HepG2 (cell line): ENCODE data around the gene JPH4. TPM values are rescaled to one million over a fixed set of nuclear protein-coding genes. Genes with fewer than 3 reads are reported as not detected.

ENCODE experiments used
- BRCA1 ChIP-seq: sonication (generic); formaldehyde crosslinking; IDR thresholded peaks from 2 replicates; pipeline ENCODE4 v1.4.0; 2020; ENCODE audit warnings: missing genetic modification reagents
- CEBPZ ChIP-seq: IDR thresholded peaks from 2 replicates; pipeline ENCODE4 v1.6.1; 2012; ENCODE audit warnings: low read length, improper control_type of control experiment
- CTCF ChIP-seq: sonication (generic); formaldehyde crosslinking; IDR thresholded peaks from 2 replicates; pipeline ENCODE4 v1.5.0; 2020; ENCODE audit warnings: mild to moderate bottlenecking, missing genetic modification reagents, moderate library complexity
- FOXM1 ChIP-seq: sonication (generic); formaldehyde crosslinking; IDR thresholded peaks from 2 replicates; pipeline ENCODE4 v1.5.0; 2020; ENCODE audit warnings: missing genetic modification reagents
- KLF16 ChIP-seq, 2 experiments: sonication (generic) in 1 of 2; formaldehyde crosslinking in 1 of 2; IDR thresholded peaks; 2 replicates each; pipeline versions ENCODE4 v1.6.1 to v1.8.0; 2016 to 2023; ENCODE audit warnings: missing genetic modification reagents in 2 of 2, missing compliant biosample characterization in 1 of 2
- PHB2 ChIP-seq: fragments of 450-650 bp; IDR thresholded peaks from 2 replicates; pipeline ENCODE4 v1.6.1; 2018; ENCODE audit not compliant: partially characterized antibody
- THAP9 ChIP-seq: sonication (generic); formaldehyde crosslinking; IDR thresholded peaks from 2 replicates; pipeline ENCODE4; 2020; ENCODE audit warnings: missing genetic modification reagents, mild to moderate bottlenecking, borderline replicate concordance
- TRIM24 ChIP-seq: sonication (generic); formaldehyde crosslinking; IDR thresholded peaks from 2 replicates; pipeline ENCODE4 v1.8.0; 2022; ENCODE audit warnings: mild to moderate bottlenecking, missing genetic modification reagents
- ZBTB14 ChIP-seq: sonication (generic); formaldehyde crosslinking; IDR thresholded peaks from 2 replicates; pipeline ENCODE4 v1.4.0; 2020; ENCODE audit warnings: missing genetic modification reagents
- ZMAT3 ChIP-seq: sonication (generic); formaldehyde crosslinking; conservative IDR thresholded peaks from 2 replicates; pipeline ENCODE4 v1.7.0; 2021; ENCODE audit warnings: missing genetic modification reagents
- ZMYM4 ChIP-seq: sonication (generic); formaldehyde crosslinking; IDR thresholded peaks from 2 replicates; pipeline ENCODE4 v1.8.1; 2023; ENCODE audit warnings: mild to moderate bottlenecking, missing genetic modification reagents
- ZNF543 ChIP-seq: sonication (generic); formaldehyde crosslinking; IDR thresholded peaks from 2 replicates; pipeline ENCODE4 v1.4.0; 2020; ENCODE audit warnings: mild to moderate bottlenecking, missing genetic modification reagents
- ZNF546 ChIP-seq: sonication (generic); formaldehyde crosslinking; conservative IDR thresholded peaks from 2 replicates; pipeline ENCODE4 v1.8.1; 2023; ENCODE audit warnings: mild to moderate bottlenecking, missing genetic modification reagents
- ZNF710 ChIP-seq: sonication (generic); formaldehyde crosslinking; IDR thresholded peaks from 2 replicates; pipeline ENCODE4 v1.5.0; 2020; ENCODE audit warnings: mild to moderate bottlenecking, missing genetic modification reagents, borderline replicate concordance
- ZNF713 ChIP-seq: sonication (generic); formaldehyde crosslinking; IDR thresholded peaks from 2 replicates; pipeline ENCODE4 v1.4.0; 2020; ENCODE audit warnings: mild to moderate bottlenecking, missing genetic modification reagents
- ZSCAN9 ChIP-seq: IDR thresholded peaks from 2 replicates; pipeline ENCODE4 v1.6.1; 2016; ENCODE audit warnings: borderline replicate concordance
- polyA plus RNA-seq, 8 experiments: library from polyadenylated mRNA; depleted of rRNA in 3 of 8; stranded (reverse) in 7 of 8; unstranded in 1 of 8; fragments of >200 nt; fragmentation: Illumina TruSeq in 4 of 8; extraction: Trizol in 4 of 8; gene quantifications; 2 replicates each; pipeline versions ENCODE4 v1.2.1 to v1.2.3, GENCODE V29; 2011 to 2016; ENCODE audit warnings: low read depth in 4 of 8, missing spikeins in 1 of 8, mixed read lengths in 1 of 8; ENCODE audit not compliant: insufficient read depth in 1 of 8
- total RNA-seq, 5 experiments: library from RNA; depleted of rRNA; stranded (reverse); fragments of >200 nt; fragmentation: Illumina TruSeq; extraction: Trizol; gene quantifications; 2 replicates each; pipeline ENCODE4 v1.2.3, GENCODE V29; 2016; ENCODE audit warnings: low read depth in 1 of 5

JPH4 gene
- total and polyA plus RNA-seq, 2 of the 13 experiments (the other 11 are each of a cell fraction or from before 2014, with no cell fraction given) = 0.08 to 0.22 TPM

- peak in 1 of 2 experiments; percentile 63; a peak in 1 of 4 replicates for TF ChIP-seq KLF16 (CRISPR knock-in tag; IDR thresholded peaks at IDR 0.05)
- no peak; the same call in 1 of the 2 replicates for TF ChIP-seq THAP9 (CRISPR knock-in tag)
- TF ChIP-seq BRCA1 (CRISPR knock-in tag) = peak; percentile 95; the same call in 1 of the 2 replicates
- TF ChIP-seq PHB2 = no peak
- peak; percentile 40; the same call in 1 of the 2 replicates for TF ChIP-seq ZMYM4 (CRISPR knock-in tag)
- no peak for TF ChIP-seq ZBTB14 (CRISPR knock-in tag)
- no peak for TF ChIP-seq ZNF543 (CRISPR knock-in tag)
- peak; percentile 80; the same call in 1 of the 2 replicates for TF ChIP-seq ZSCAN9
- TF ChIP-seq ZNF710 (CRISPR knock-in tag) = peak; percentile 74
- 0 out of 2 replicates have a peak, but pooled peaks have one; percentile 15 for TF ChIP-seq CTCF (CRISPR knock-in tag)
- TF ChIP-seq TRIM24 (CRISPR knock-in tag) = no peak
- TF ChIP-seq CEBPZ = no peak
- no peak for TF ChIP-seq FOXM1 (CRISPR knock-in tag)
- TF ChIP-seq ZNF546 = no peak
- TF ChIP-seq ZMAT3 (CRISPR knock-in tag) = peak; percentile 73
- peak; percentile 21; the same call in 1 of the 2 replicates for TF ChIP-seq ZNF713 (CRISPR knock-in tag)
Measured at GRCh38 chr14:23602181-23603095, 23.8 kb upstream of the JPH4 start (continued).
